ENCODE results near the gene ANO4. TPM values are rescaled to one million over a fixed set of nuclear protein-coding genes. Genes with fewer than 3 reads are reported as not detected.
A peak's percentile ranks its signal among the peaks of the same experiment; 100 is the strongest.
"Not testable (repeated sequence)": the region's sequence is repeated elsewhere in the genome, so short reads cannot be mapped to it uniquely, and the experiment has no call there.

ANO4 gene
- polyA plus RNA-seq, 1 donor from 2014 or later = not detected

- no peaks in the 10 kb centered on the region for H3K36me3 Mint-ChIP-seq
- H3K4me3 Mint-ChIP-seq = no peak overlapping the region
- H3K9me3 Mint-ChIP-seq = peaks cover 0 to 2% (median 0%) of the 10 kb centered on the region in 3 donors
- H3K27ac Mint-ChIP-seq = no peak overlapping the region
- no peaks in the 10 kb centered on the region for H3K4me1 Mint-ChIP-seq
- H3K27me3 Mint-ChIP-seq = peaks cover 1% of the 10 kb centered on the region
These were observed 169.5 kb downstream of the ANO4 start for GRCh38 chr12:100964028-100964427.

GRCh38 chr12:100967189-100967588, 172.6 kb downstream of the ANO4 start:
- H3K27me3 Mint-ChIP-seq = no peaks in the 10 kb centered on the region
- H3K27ac Mint-ChIP-seq = no peak overlapping the region
- H3K4me3 Mint-ChIP-seq = no peak overlapping the region
- no peaks in the 10 kb centered on the region for H3K9me3 Mint-ChIP-seq
- no peaks in the 10 kb centered on the region for H3K4me1 Mint-ChIP-seq
- H3K36me3 Mint-ChIP-seq = no peaks in the 10 kb centered on the region

- Mint-ChIP-seq H3K27ac (no peak overlapping the region), H3K9me3 (no peaks in the 10 kb centered on the region), H3K4me3 (no peak overlapping the region), H3K4me1 (no peaks in the 10 kb centered on the region), H3K36me3 (no peaks in the 10 kb centered on the region), H3K27me3 (no peaks in the 10 kb centered on the region)
These were observed 176.3 kb downstream of the ANO4 start for GRCh38 chr12:100970894-100971293.

- Mint-ChIP-seq H3K27ac (no peak overlapping the region), H3K4me3 (no peak overlapping the region), H3K4me1 (no peaks in the 10 kb centered on the region), H3K36me3 (no peaks in the 10 kb centered on the region), H3K27me3 (no peaks in the 10 kb centered on the region), H3K9me3 (no peaks in the 10 kb centered on the region)
These were observed 177.5 kb downstream of the ANO4 start for GRCh38 chr12:100972121-100972520.

GRCh38 chr12:100974341-100974740, 179.8 kb downstream of the ANO4 start:
- H3K4me1 Mint-ChIP-seq = no peaks in the 10 kb centered on the region
- no peak overlapping the region for H3K27ac Mint-ChIP-seq
- H3K36me3 Mint-ChIP-seq = no peaks in the 10 kb centered on the region
- H3K9me3 Mint-ChIP-seq = peaks cover 0 to 3% (median 1%) of the 10 kb centered on the region in 3 donors
- no peaks in the 10 kb centered on the region for H3K27me3 Mint-ChIP-seq
- H3K4me3 Mint-ChIP-seq = no peak overlapping the region

GRCh38 chr12:100974747-100975146, 180.2 kb downstream of the ANO4 start:
- H3K4me1 Mint-ChIP-seq = no peaks in the 10 kb centered on the region
- no peaks in the 10 kb centered on the region for H3K27me3 Mint-ChIP-seq
- H3K36me3 Mint-ChIP-seq = no peaks in the 10 kb centered on the region
- peaks cover 0 to 4% (median 2%) of the 10 kb centered on the region in 3 donors for H3K9me3 Mint-ChIP-seq
- H3K27ac Mint-ChIP-seq = no peak overlapping the region
- H3K4me3 Mint-ChIP-seq = no peak overlapping the region

GRCh38 chr12:100976735-100977134, 182.2 kb downstream of the ANO4 start:
- no peak overlapping the region for H3K27ac Mint-ChIP-seq
- H3K27me3 Mint-ChIP-seq = no peaks in the 10 kb centered on the region
- peaks cover 0 to 4% (median 2%) of the 10 kb centered on the region in 3 donors for H3K9me3 Mint-ChIP-seq
- no peaks in the 10 kb centered on the region for H3K4me1 Mint-ChIP-seq
- H3K36me3 Mint-ChIP-seq = no peaks in the 10 kb centered on the region
- H3K4me3 Mint-ChIP-seq = no peak overlapping the region

GRCh38 chr12:100980856-100981255, 186.3 kb downstream of the ANO4 start:
- Mint-ChIP-seq H3K9me3 (peaks cover 0 to 6% (median 2%) of the 10 kb centered on the region in 3 donors), H3K36me3 (no peaks in the 10 kb centered on the region), H3K4me1 (no peaks in the 10 kb centered on the region), H3K27me3 (no peaks in the 10 kb centered on the region), H3K27ac (no peak overlapping the region), H3K4me3 (no peak overlapping the region)

GRCh38 chr12:100982511-100983183, 188.1 kb downstream of the ANO4 start:
- Mint-ChIP-seq H3K4me3 (no peak overlapping the region), H3K4me1 (no peaks in the 10 kb centered on the region), H3K36me3 (no peaks in the 10 kb centered on the region), H3K27ac (no peak overlapping the region), H3K27me3 (no peaks in the 10 kb centered on the region), H3K9me3 (peaks cover 0 to 4% (median 2%) of the 10 kb centered on the region in 3 donors)

GRCh38 chr12:100984796-100985195, 190.2 kb downstream of the ANO4 start:
- Mint-ChIP-seq H3K9me3 (peaks cover 0 to 7% (median 2%) of the 10 kb centered on the region in 3 donors), H3K27ac (no peak overlapping the region)

GRCh38 chr12:100986595-100987547, 192.3 kb downstream of the ANO4 start:
- no peaks in the 10 kb centered on the region for H3K36me3 Mint-ChIP-seq
- peaks cover 0 to 5% (median 1%) of the 10 kb centered on the region in 3 donors for H3K4me1 Mint-ChIP-seq
- no peak overlapping the region for H3K27ac Mint-ChIP-seq
- peaks cover 0 to 9% (median 2%) of the 10 kb centered on the region in 3 donors for H3K9me3 Mint-ChIP-seq
- H3K4me3 Mint-ChIP-seq = no peak overlapping the region
- H3K27me3 Mint-ChIP-seq = peaks cover 3% of the 10 kb centered on the region

More at GRCh38 chr12:100984796-100985195, 190.2 kb downstream of the ANO4 start:
- H3K36me3 Mint-ChIP-seq = no peaks in the 10 kb centered on the region
- peaks cover 0 to 5% (median 1%) of the 10 kb centered on the region in 3 donors for H3K4me1 Mint-ChIP-seq
- H3K4me3 Mint-ChIP-seq = no peak overlapping the region
- peaks cover 3% of the 10 kb centered on the region for H3K27me3 Mint-ChIP-seq

GRCh38 chr12:100987552-100988521, 193.3 kb downstream of the ANO4 start:
- Mint-ChIP-seq H3K4me1 (peaks cover 0 to 5% (median 1%) of the 10 kb centered on the region in 3 donors), H3K36me3 (no peaks in the 10 kb centered on the region)

GRCh38 chr12:100989509-100989908, 194.9 kb downstream of the ANO4 start:
- H3K4me1 Mint-ChIP-seq, H3K36me3 Mint-ChIP-seq, H3K27me3 Mint-ChIP-seq, H3K4me3 Mint-ChIP-seq, H3K27ac Mint-ChIP-seq, H3K9me3 Mint-ChIP-seq: not testable (repeated sequence)

More at GRCh38 chr12:100987552-100988521, 193.3 kb downstream of the ANO4 start:
- Mint-ChIP-seq H3K4me3 (peak overlapping the region in 2 of 4 donors; percentile 23 to 86), H3K9me3 (peaks cover 0 to 9% (median 2%) of the 10 kb centered on the region in 3 donors), H3K27ac (no peak overlapping the region), H3K27me3 (peaks cover 3% of the 10 kb centered on the region)

GRCh38 chr12:100991102-100991501, 196.5 kb downstream of the ANO4 start:
- H3K4me3 Mint-ChIP-seq = no peak overlapping the region
- no peaks in the 10 kb centered on the region for H3K36me3 Mint-ChIP-seq
- H3K27me3 Mint-ChIP-seq = peaks cover 3% of the 10 kb centered on the region
- H3K4me1 Mint-ChIP-seq = peaks cover 0 to 5% (median 1%) of the 10 kb centered on the region in 3 donors
- H3K9me3 Mint-ChIP-seq = peaks cover 0 to 9% (median 0%) of the 10 kb centered on the region in 3 donors
- no peak overlapping the region for H3K27ac Mint-ChIP-seq
